Measurements from ENCODE around the gene KIF21A.

DNA sequence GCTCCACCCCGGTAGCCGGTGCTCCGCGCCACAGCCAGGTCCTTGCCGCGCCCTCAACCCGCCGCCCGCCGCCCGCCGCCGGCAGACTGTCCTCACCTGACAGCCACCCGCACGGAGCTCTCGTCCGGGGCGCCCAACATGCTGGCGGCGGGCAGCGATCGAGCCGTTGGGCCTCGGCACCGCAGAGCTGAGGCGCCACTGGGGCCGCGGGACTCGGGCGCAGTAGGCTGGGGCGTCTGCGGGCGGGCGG is 164 bp downstream of the KIF21A start:
- TF ChIP-seq, protein P1, sequence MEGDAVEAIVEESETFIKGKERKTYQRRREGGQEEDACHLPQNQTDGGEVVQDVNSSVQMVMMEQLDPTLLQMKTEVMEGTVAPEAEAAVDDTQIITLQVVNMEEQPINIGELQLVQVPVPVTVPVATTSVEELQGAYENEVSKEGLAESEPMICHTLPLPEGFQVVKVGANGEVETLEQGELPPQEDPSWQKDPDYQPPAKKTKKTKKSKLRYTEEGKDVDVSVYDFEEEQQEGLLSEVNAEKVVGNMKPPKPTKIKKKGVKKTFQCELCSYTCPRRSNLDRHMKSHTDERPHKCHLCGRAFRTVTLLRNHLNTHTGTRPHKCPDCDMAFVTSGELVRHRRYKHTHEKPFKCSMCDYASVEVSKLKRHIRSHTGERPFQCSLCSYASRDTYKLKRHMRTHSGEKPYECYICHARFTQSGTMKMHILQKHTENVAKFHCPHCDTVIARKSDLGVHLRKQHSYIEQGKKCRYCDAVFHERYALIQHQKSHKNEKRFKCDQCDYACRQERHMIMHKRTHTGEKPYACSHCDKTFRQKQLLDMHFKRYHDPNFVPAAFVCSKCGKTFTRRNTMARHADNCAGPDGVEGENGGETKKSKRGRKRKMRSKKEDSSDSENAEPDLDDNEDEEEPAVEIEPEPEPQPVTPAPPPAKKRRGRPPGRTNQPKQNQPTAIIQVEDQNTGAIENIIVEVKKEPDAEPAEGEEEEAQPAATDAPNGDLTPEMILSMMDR (IDR thresholded peaks at IDR 0.05; ENCODE audit: poor library complexity, severe bottlenecking): no peak
- TF ChIP-seq POLR2AphosphoS5 (IDR thresholded peaks at IDR 0.05): no peak

All from neural cell (in vitro differentiated cells).